Neuron (in vitro differentiated cells): Measurements from ENCODE around the gene NPL.

ENCODE experiments used
- H2AFZ ChIP-seq: one replicate; pipeline ENCODE4 v1.6.1; 2013; ENCODE audit warnings: low read depth, mild to moderate bottlenecking, inconsistent platforms, low read length, moderate library complexity
- H3K27me3 ChIP-seq: one replicate; pipeline ENCODE4 v1.6.1; 2013; ENCODE audit warnings: low read length; ENCODE audit not compliant: insufficient read depth
- H3K36me3 ChIP-seq: one replicate; pipeline ENCODE4 v1.6.1; 2013; ENCODE audit warnings: low read length; ENCODE audit not compliant: insufficient read depth
- H3K4me1 ChIP-seq: one replicate; pipeline ENCODE4 v1.6.1; 2013; ENCODE audit warnings: low read length; ENCODE audit not compliant: insufficient read depth
- H3K4me3 ChIP-seq: 2 replicates; pipeline ENCODE4 v1.5.1; 2013; ENCODE audit warnings: mild to moderate bottlenecking, low read length, moderate library complexity
- H3K9me3 ChIP-seq: one replicate; pipeline ENCODE4 v1.6.1; 2013; ENCODE audit warnings: low read length

The NPL gene

DNA sequence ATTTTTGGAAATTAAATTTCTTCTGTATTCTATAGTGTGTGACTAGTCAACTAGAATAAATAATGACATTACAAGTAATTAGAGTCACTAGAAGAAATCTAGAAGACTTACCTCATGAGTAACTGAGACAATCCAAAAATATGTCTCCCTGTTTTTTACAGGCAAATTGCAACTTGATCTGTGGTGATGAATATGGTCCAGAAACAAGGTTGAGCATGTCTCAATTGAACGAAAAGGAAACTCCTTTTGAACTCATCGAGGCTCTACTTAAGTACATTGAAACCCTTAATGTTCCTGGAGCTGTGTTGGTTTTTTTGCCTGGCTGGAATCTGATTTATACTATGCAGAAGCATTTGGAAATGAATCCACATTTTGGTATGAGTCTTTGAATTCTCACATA is 86.3 kb downstream of the NPL start:
- H3K4me3 ChIP-seq: no peak overlapping the region
- H3K9me3 ChIP-seq: no peaks in the 10 kb centered on the region
- H3K27me3 ChIP-seq: no peaks in the 10 kb centered on the region
- peaks cover 100% of the 10 kb centered on the region for H3K36me3 ChIP-seq
- H2AFZ ChIP-seq: no peak overlapping the region
- no peaks in the 10 kb centered on the region for H3K4me1 ChIP-seq

DNA sequence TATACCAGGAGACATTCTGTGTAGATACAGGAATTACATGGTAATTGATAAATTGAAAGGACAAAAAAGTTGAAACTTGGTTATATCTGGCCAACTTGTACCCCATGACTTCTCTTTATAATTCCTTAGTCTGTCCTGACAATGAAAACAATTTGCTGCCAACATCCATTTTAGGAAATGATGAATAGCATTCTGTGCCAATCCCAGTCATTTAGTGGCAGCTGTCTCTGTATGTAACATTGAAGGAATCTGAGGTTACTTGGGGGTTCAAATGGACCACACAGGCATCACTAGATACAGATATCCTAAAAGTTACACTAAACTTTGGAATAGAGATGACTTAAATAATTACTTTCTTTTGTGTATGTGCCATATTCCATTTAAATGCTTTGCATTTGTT is 87.8 kb downstream of the NPL start:
- Histone ChIP-seq H3K36me3 (peaks cover 100% of the 10 kb centered on the region), H2AFZ (no peak overlapping the region), H3K9me3 (no peaks in the 10 kb centered on the region), H3K4me3 (no peak overlapping the region), H3K27me3 (no peaks in the 10 kb centered on the region), H3K4me1 (no peaks in the 10 kb centered on the region)

DNA sequence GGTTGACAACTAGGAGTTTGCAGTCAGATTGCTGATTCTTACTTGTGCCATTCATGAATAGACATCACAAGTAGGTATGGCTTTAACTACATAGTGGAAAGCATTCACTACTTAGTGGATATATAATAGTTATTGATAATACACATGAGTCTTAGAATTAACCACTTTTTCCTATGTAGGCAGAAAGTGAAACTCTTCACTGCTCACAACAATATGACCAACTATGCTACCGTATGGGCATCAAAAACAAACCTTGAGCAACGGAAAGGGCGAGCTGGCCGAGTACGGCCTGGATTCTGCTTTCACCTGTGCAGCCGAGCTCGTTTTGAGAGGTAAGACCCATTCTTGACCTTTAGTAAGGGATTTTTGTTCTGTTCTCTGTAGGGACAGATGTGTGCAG is 88.3 kb downstream of the NPL start:
- Histone ChIP-seq H3K36me3 (peaks cover 98% of the 10 kb centered on the region), H3K9me3 (no peaks in the 10 kb centered on the region), H2AFZ (no peak overlapping the region), H3K4me1 (no peaks in the 10 kb centered on the region), H3K4me3 (no peak overlapping the region), H3K27me3 (no peaks in the 10 kb centered on the region)
